GM21423 (cell line): ENCODE data around the gene KCND2.

Experiments
- ATAC-seq: cut with Tn5 transposase; IDR thresholded peaks from one replicate; pipeline ENCODE4 v1.9.1; 2021; ENCODE audit warnings: mild to moderate bottlenecking, moderate library complexity; ENCODE audit not compliant: unreplicated experiment

KCND2 gene

GRCh38 chr7:120797026-120797645, 524.2 kb downstream of the KCND2 start:
- no peak for ATAC-seq

DNA sequence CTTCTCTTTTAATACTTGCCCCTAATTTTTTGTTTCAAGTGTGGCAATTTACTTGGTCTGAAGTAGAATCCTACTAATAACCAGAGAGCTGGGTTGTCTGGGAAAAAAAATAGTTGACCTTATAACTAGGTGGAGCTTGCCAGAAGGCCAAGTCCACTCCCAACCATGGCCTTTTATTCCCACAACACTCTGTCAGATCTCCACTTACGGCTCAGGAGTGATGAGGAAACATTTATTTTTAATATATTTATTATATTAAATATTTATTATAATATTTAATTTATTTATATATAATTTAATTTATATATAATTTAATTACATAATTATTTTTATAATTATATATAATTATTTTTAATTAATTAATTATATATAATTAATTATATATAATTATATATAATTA, 526.2 kb downstream of the KCND2 start:
- no peak for ATAC-seq
